ENCODE results near the gene TREX2.

TREX2 gene

GRCh38 chrX:153456161-153456560, 10.3 kb upstream of the TREX2 start:
- DNase-seq (ENCODE audit: low spot score): no peak

GRCh38 chrX:153455571-153455970, 9.7 kb upstream of the TREX2 start:
- DNase-seq (ENCODE audit: low spot score): no peak

DNA sequence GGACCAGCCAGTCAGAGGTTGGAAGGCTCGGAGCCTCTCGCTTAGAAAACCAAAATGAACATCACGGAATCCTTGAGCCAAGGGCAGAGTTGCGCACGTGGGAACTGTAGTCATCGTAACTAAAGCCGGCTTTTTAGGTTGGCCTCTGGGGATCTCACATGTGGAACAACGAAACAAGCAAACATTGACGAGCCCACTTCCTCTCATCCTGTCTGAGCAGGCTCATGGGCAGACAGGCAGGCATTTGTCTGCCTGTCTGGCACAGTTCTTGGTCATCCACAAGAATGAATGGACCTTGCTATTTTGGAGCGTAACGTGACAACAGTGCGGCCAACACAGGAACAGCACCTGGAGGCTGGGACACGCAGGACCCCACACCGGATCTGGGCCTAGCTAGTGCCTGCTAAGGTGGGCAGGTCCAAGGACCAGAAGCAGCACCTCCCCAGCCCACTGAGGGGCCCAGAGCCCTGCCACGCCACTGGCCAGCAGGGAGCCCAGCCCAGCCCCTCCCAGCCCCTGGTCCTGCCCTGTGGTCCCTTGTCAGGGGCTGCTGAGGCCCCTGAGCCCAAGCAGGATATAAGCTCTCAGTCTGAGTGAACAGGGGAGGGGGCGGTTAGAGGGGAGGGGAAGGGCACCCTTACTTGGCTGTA, 9.2 kb upstream of the TREX2 start:
- peak; percentile 88 for DNase-seq (ENCODE audit: low spot score)

DNA sequence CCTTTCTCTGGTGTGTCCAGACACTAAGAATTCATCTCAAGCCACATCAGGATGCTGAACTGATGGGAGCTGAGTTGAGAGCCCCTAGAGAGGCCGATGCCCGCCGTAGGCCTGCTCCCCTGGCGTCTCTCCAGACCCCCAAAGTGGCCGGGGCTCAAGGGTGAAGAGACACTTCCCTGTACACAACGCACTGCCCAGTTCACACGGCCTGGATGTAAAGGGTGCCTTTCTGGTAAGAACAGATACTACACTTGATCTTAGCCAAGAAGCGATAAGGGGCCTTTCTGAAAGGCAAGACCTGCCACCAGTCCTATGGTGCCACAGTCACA, 5.1 kb upstream of the TREX2 start:
- DNase-seq (ENCODE audit: low spot score): no peak

GRCh38 chrX:153450114-153450948, 4.5 kb upstream of the TREX2 start:
- no peak for DNase-seq (ENCODE audit: low spot score)

- DNase-seq (ENCODE audit: low spot score): no peak
Measured at GRCh38 chrX:153449368-153450113, 3.7 kb upstream of the TREX2 start.

- no peak for DNase-seq (ENCODE audit: low spot score)
Measured at GRCh38 chrX:153448556-153449367, 2.9 kb upstream of the TREX2 start.

- no peak for DNase-seq (ENCODE audit: low spot score)
Measured at GRCh38 chrX:153447581-153447960, 1.7 kb upstream of the TREX2 start.

DNA sequence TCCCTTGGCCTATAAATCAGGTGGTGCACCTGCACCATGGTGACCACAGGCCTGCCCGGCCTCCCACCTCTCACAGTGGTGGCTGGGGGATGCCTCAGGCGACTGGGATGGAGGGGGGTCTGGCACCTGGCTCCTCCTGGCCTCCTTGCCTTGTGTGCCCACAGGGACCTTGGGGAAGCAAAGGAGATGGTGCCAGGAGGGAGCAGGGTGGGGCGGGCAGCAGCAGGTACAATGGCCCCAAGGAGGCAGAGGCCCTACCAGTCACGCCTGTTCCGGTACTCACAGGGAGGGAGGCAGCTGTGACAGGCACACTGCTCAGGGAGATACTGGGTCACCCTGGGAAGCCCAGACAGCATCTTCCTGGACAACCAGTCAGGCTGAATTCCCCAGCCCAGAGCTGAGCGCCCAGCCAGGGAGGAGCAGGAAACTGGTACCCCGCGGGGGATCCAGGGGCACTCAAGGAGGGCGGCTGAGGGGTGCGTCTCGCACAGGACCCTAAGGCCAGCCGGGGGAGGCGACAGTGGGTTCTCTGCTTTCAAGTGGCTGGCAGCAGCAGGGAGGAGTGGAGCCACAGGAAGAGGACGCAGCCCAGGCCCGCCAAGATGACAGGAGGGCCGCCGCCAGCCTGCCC, 1.2 kb upstream of the TREX2 start:
- DNase-seq (ENCODE audit: low spot score): no peak

GRCh38 chrX:153446636-153446936, 730 bp upstream of the TREX2 start:
- DNase-seq (ENCODE audit: low spot score): no peak

GRCh38 chrX:153445106-153445855, 575 bp downstream of the TREX2 start:
- no peak for DNase-seq (ENCODE audit: low spot score)

DNA sequence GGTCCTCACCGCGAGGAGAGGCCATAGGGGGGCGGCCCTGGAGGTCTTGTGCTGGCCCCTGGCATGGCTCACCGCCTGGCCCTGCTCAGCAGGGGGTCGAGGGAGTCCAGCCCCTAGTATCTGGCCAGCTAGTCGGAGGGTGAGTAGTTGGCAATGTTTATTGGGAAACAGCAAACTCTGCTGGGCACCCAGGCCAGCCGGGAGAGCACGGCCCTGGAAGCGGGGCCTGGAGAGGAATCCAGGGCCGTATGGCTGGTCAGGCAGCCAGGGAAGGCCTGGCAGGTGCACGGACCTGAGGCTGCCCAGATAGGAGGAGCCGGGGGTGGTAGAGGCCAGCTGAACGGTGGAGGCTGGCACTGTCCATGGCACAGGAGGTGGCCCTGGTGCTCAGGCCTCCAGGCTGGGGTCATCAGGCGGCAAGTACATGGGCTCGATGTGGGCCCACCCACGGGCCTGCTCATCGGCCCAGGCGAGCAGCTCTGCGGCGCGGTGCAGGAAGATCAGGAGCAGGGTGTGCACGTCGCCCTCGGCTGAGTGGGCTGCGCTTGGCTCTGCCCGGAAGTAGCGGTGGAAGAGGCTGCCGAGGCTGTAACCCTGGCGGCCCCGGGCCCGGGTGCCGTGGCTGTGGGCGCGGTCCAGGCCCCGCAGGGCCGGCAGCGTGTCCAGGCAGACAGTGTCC, 1.4 kb downstream of the TREX2 start:
- no peak for DNase-seq (ENCODE audit: low spot score)

- no peak for DNase-seq (ENCODE audit: low spot score)
Measured at GRCh38 chrX:153443476-153444332, 2.2 kb downstream of the TREX2 start.

DNA sequence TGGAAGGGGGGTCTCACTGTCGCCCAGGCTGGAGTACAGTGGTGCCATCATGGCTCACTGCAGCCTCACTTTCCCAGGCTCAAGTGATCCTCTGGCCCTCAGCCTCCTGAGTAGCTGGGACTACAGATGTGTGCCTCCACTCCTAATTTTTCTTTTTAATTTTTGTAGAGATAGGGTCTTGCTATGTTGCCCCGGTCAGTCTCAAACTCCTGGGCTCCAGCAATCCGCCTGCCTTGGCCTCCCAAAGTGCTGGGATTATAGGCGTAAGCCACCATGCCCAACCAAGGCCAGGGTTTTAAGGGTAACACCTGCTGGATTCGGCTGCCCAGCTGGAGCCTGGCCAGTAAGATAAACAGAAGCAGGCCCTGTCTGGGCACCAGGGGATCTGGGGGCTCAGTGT, 3.4 kb downstream of the TREX2 start:
- no peak for DNase-seq (ENCODE audit: low spot score)

DNA sequence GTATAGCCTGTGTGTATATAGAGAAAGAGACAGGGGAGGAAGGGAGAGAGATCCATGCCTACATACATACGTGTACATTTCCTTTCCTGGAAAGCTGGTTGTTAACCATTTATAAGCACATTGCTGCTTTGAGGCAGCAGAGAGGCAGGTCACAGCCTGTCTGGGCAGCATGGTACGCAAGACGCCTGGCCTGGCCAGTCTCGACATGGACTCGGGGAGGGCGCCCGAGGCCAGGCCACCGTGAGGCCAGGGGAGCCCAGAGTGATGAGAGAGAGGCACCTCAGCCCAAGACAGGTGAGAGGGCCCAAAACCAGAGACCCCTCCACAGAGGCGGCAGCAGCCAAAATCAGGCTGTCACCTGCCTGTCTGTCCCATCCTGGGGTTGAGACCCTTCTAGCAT, 3.9 kb downstream of the TREX2 start:
- DNase-seq (ENCODE audit: low spot score): no peak

DNA sequence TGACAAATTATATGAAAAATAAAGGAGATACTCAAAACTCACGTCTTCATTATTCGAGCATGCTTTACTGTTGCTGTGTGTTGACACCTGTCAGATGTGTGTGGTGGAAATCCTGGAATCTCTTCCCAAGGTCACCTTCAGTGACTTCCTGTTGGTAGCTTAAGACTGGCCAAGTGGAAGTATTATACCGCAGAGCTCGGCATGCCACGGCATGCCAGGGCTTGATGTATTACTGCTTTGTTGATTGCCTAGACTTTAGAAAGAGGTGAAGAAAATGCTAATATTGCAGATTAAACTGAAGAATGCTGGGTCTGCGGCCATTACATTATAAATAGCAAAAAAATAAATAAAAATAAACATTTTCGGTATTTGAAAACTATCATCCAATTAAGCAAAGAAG, 4.6 kb downstream of the TREX2 start:
- DNase-seq (ENCODE audit: low spot score): no peak

DNA sequence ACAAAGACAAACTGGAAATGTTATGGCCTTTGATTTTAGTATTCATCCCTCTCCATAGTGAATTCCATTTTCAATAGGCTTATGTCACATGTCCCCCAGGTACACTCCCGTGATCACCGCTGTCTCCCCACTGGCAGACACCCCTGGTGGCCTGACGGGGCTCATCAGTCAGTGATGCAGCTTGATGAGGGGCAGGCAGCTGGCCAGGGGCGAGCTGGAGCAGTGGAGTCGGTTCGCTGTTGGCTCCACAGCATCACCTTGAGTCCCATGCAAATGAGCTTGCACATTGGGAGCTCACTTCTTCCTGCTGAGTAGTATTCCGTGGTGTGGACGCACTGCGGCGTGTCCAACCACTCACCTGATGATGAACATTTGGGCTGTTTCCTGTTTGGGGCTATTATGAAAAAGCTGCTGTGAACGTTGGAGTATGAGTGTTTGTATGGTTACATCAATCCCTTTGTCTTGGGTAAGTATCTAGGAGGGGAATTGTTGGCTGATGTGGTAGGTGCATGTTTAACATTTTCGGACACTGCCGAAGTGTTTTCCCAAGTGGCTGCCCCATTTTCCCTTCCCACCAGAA, 5.2 kb downstream of the TREX2 start:
- no peak for DNase-seq (ENCODE audit: low spot score)

DNA sequence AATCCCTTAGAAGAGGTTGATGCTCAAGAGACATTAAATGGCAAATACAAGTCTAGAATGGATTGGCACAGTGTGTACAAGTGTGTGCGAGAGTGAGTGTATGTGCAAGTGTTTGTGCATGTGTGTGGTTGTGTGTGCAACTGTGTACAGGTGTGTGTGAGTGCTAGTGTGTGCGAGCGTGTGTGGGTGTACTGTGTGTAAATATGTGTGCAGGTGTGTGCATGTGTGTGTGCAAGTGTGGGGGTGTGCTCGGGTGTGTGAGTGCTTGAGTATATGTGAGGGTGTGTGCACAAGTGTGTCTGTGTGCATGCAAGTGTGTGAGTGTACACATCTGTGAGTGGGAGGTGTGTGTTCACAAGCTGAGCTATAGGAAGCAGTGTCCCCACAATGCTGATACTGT, 5.9 kb downstream of the TREX2 start:
- DNase-seq (ENCODE audit: low spot score): no peak

GRCh38 chrX:153438532-153438931, 7.3 kb downstream of the TREX2 start:
- DNase-seq (ENCODE audit: low spot score): no peak

All from COLO829 (cell line).